OCI-LY7 (cell line): ENCODE data around the gene CNTN4. TPM values are rescaled to one million over a fixed set of nuclear protein-coding genes. Genes with fewer than 3 reads are reported as not detected.
A peak's percentile ranks its signal among the peaks of the same experiment; 100 is the strongest.

Experiments
- BruUV-seq: library from RNA; stranded (reverse); fragments of 400-500 nt; replicated peaks from 2 replicates; lab custom pipeline; 2021; lab: Mats Ljungman, UMichigan
- CTCF ChIA-PET: fragments of 300-600 bp; sonication (Branson Sonifier 250); formaldehyde crosslinking; loops from one replicate; lab custom pipeline; 2022; ENCODE audit warnings: antibody characterized with exemption; ENCODE audit not compliant: unreplicated experiment; lab: Charles Lee
- POLR2A ChIA-PET: fragments of 300-600 bp; sonication (Branson Sonifier 250); formaldehyde crosslinking; loops from one replicate; lab custom pipeline; 2022; ENCODE audit warnings: antibody characterized with exemption; lab: Charles Lee
- DNase-seq: peaks from one replicate; pipeline ENCODE4 v3.0.0-alpha.2; 2015; ENCODE audit warnings: low spot score
- H2AFZ ChIP-seq: fragments of 200-600 bp; sonication (generic), shearing (Covaris generic); 2 replicates; pipeline ENCODE4 v1.6.1; 2014; ENCODE audit warnings: mild to moderate bottlenecking, antibody characterized with exemption, low read length, moderate library complexity
- H3K27ac ChIP-seq: fragments of 200-600 bp; sonication (generic); 2 replicates; pipeline ENCODE4 v1.5.1; 2014; ENCODE audit warnings: mixed run types, low read depth, mild to moderate bottlenecking, moderate library complexity, low read length, inconsistent platforms; ENCODE audit not compliant: poor library complexity, severe bottlenecking
- H3K36me3 ChIP-seq: fragments of 200-600 bp; sonication (generic); 2 replicates; pipeline ENCODE4 v1.6.1; 2014; ENCODE audit warnings: mild to moderate bottlenecking, antibody characterized with exemption, low read length, moderate library complexity, mixed read lengths; ENCODE audit not compliant: insufficient read depth
- H3K4me1 ChIP-seq: fragments of 200-600 bp; sonication (generic); 2 replicates; pipeline ENCODE4 v1.5.1; 2014; ENCODE audit warnings: mild to moderate bottlenecking, low read length; ENCODE audit not compliant: insufficient read depth, poor library complexity, severe bottlenecking
- H3K4me2 ChIP-seq: fragments of 200-600 bp; sonication (generic); 2 replicates; pipeline ENCODE4 v1.6.1; 2014; ENCODE audit warnings: mild to moderate bottlenecking, low read length
- H3K4me3 ChIP-seq: fragments of 200-600 bp; sonication (generic); 2 replicates; pipeline ENCODE4 v1.5.1; 2014; ENCODE audit warnings: mild to moderate bottlenecking, low read depth, low read length; ENCODE audit not compliant: poor library complexity, severe bottlenecking
- H3K79me2 ChIP-seq: fragments of 200-600 bp; sonication (generic); 2 replicates; pipeline ENCODE4 v1.6.1; 2016; ENCODE audit warnings: low read depth, mild to moderate bottlenecking, low read length, moderate library complexity, mixed read lengths; ENCODE audit not compliant: insufficient read depth
- H3K9me2 ChIP-seq: fragments of 200-600 bp; sonication (generic); 2 replicates; pipeline ENCODE4 v1.6.1; 2016; ENCODE audit warnings: mild to moderate bottlenecking, low read length, mixed read lengths; ENCODE audit not compliant: insufficient read depth
- H3K9me3 ChIP-seq: fragments of 200-600 bp; sonication (generic); 2 replicates; pipeline ENCODE4 v1.6.1; 2014; ENCODE audit warnings: mild to moderate bottlenecking, mixed run types, low read length, mixed read lengths
- H4K20me1 ChIP-seq: fragments of 200-600 bp; sonication (generic); 2 replicates; pipeline ENCODE4 v1.6.1; 2014; ENCODE audit warnings: mild to moderate bottlenecking, antibody characterized with exemption, low read length, moderate library complexity, mixed read lengths; ENCODE audit not compliant: insufficient read depth
- EZH2phosphoT487 ChIP-seq: fragments of 200-600 bp; sonication (generic); IDR thresholded peaks from 2 replicates; pipeline ENCODE4 v1.6.1; 2018; ENCODE audit warnings: low read depth, borderline replicate concordance, mild to moderate bottlenecking, mixed run types, antibody characterized with exemption, low read length, moderate library complexity, mixed read lengths
- intact Hi-C: fragments of 100-400 bp; cut with micrococcal nuclease; formaldehyde crosslinking; loops from one replicate; pipeline ENCODE4 v1.10.0; 2022; ENCODE audit not compliant: unreplicated experiment
- total RNA-seq, 2 experiments: library from RNA; depleted of rRNA in 1 of 2; stranded (reverse); fragments of >200 nt in 1 of 2; shearing (Covaris generic) in 1 of 2; gene quantifications; 2 replicates each; pipeline ENCODE4 v1.2.3, GENCODE V29; 2014 to 2022
- TF ChIP-seq, protein P1 (sequence below): fragments of 200-600 bp; sonication (generic); conservative IDR thresholded peaks from 2 replicates; pipeline ENCODE4 v1.5.1; 2014; ENCODE audit warnings: mild to moderate bottlenecking, antibody characterized with exemption, low read length, moderate library complexity, mixed read lengths

The CNTN4 gene
- total RNA-seq, 2 experiments from 2014 or later, result not detected

GRCh38 chr3:3089017-3089416, 990.4 kb downstream of the CNTN4 start:
- peak; percentile 79 for DNase-seq
- H4K20me1 ChIP-seq, result no peaks in the 10 kb centered on the region
- H3K4me3 ChIP-seq, result no peak overlapping the region
- no peaks in the 10 kb centered on the region for H3K79me2 ChIP-seq
- TF ChIP-seq, protein P1, sequence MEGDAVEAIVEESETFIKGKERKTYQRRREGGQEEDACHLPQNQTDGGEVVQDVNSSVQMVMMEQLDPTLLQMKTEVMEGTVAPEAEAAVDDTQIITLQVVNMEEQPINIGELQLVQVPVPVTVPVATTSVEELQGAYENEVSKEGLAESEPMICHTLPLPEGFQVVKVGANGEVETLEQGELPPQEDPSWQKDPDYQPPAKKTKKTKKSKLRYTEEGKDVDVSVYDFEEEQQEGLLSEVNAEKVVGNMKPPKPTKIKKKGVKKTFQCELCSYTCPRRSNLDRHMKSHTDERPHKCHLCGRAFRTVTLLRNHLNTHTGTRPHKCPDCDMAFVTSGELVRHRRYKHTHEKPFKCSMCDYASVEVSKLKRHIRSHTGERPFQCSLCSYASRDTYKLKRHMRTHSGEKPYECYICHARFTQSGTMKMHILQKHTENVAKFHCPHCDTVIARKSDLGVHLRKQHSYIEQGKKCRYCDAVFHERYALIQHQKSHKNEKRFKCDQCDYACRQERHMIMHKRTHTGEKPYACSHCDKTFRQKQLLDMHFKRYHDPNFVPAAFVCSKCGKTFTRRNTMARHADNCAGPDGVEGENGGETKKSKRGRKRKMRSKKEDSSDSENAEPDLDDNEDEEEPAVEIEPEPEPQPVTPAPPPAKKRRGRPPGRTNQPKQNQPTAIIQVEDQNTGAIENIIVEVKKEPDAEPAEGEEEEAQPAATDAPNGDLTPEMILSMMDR, result peak; percentile 67
- no peak for TF ChIP-seq EZH2phosphoT487
- H3K9me2 ChIP-seq, result no peaks in the 10 kb centered on the region
- CTCF ChIA-PET, result no interaction called here
- BruUV-seq, result no TSS peak
- no peaks in the 10 kb centered on the region for H3K9me3 ChIP-seq
- H3K4me1 ChIP-seq, result peaks cover 29% of the 10 kb centered on the region
- no peak overlapping the region for H2AFZ ChIP-seq
- H3K36me3 ChIP-seq, result no peaks in the 10 kb centered on the region
- intact Hi-C loops, result loop anchor here (2.0 to 5.0 kb wide), 2 partner anchors 38 to 88 kb away; partner anchors contain the start of genes CRBN and TRNT1
- POLR2A ChIA-PET, result interaction anchor here (1.0 kb wide), 3 partner anchors 10 to 69 kb away, joined by 3 to 7 read pairs (median 4); no protein-coding TSS in a partner anchor
- H3K27ac ChIP-seq, result no peak overlapping the region
- H3K4me2 ChIP-seq, result peak overlapping the region; percentile 45

DNA sequence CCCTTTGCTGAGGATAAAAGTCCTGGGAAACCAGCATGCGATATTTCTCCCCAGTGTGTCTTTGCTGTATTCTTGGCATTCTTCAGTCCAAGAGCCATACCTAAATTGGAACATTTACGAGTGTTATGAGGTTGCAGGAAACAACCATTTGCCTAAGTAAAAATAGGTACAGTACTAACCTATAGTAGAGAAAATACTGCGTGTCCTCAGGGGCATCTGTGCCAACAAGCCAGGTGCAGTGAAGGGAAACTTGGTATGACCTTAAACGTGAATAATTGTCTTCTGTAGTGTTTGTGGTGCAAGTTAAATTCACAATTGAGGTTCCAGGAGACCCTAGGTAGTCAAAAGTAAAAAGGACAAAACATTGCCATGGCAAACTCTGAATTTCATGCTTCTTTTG, 999.3 kb downstream of the CNTN4 start:
- POLR2A ChIA-PET, result no interaction called here
- TF ChIP-seq, protein P1, result no peak
- Histone ChIP-seq H3K79me2 (no peaks in the 10 kb centered on the region), H2AFZ (no peak overlapping the region), H3K4me1 (peaks cover 5% of the 10 kb centered on the region), H3K4me3 (no peak overlapping the region), H3K36me3 (no peaks in the 10 kb centered on the region), H3K9me2 (no peaks in the 10 kb centered on the region), H3K9me3 (no peaks in the 10 kb centered on the region), H3K27ac (no peak overlapping the region), H4K20me1 (no peaks in the 10 kb centered on the region), H3K4me2 (no peak overlapping the region)
- intact Hi-C loops, result no loop called here
- CTCF ChIA-PET, result no interaction called here
- BruUV-seq, result no TSS peak
- no peak for DNase-seq

- intact Hi-C loops, result no loop called here
- CTCF ChIA-PET, result no interaction called here
Measured at GRCh38 chr3:3101660-3102458, 1003.2 kb downstream of the CNTN4 start.

More at GRCh38 chr3:3101660-3102458, 1003.2 kb downstream of the CNTN4 start:
- Histone ChIP-seq H3K9me3 (no peaks in the 10 kb centered on the region), H3K4me1 (peaks cover 5% of the 10 kb centered on the region), H3K4me3 (no peak overlapping the region), H4K20me1 (no peaks in the 10 kb centered on the region), H2AFZ (no peak overlapping the region), H3K79me2 (no peaks in the 10 kb centered on the region), H3K9me2 (no peaks in the 10 kb centered on the region), H3K4me2 (no peak overlapping the region), H3K27ac (no peak overlapping the region), H3K36me3 (no peaks in the 10 kb centered on the region)
- POLR2A ChIA-PET, result interaction anchor here (0.7 to 0.8 kb wide), 2 partner anchors 11 to 1899 kb away, joined by 3 read pairs; no protein-coding TSS in a partner anchor
- no TSS peak for BruUV-seq
- no peak for DNase-seq
- TF ChIP-seq, protein P1, result no peak
- TF ChIP-seq EZH2phosphoT487, result no peak
